GM12878 (cell line): ENCODE measurements around the gene APC2. TPM values are rescaled to one million over a fixed set of nuclear protein-coding genes. Genes with fewer than 3 reads are reported as not detected.
"Not testable (repeated sequence)": the region's sequence is repeated elsewhere in the genome, so short reads cannot be mapped to it uniquely, and the experiment has no call there.

ENCODE experiments used
- ATAC-seq: fragments of 200-7000 bp; cut with Tn5 transposase; 3 replicates; pipeline ENCODE4 v1.9.1; 2020; ENCODE audit warnings: mild to moderate bottlenecking, moderate library complexity
- BruUV-seq: library from RNA; stranded (reverse); fragments of 400-500 nt; replicated peaks from 2 replicates; lab custom pipeline; 2021; lab: Mats Ljungman, UMichigan
- CTCF ChIA-PET: fragments of 300-600 bp; sonication (Branson Sonifier 250); formaldehyde crosslinking; extraction: SDS; loops from one replicate; lab custom pipeline; 2021; ENCODE audit warnings: inconsistent platforms; lab: Yijun Ruan, JAX
- POLR2A ChIA-PET: fragments of 350-600 bp; formaldehyde crosslinking; extraction: SDS; loops from one replicate; lab custom pipeline; 2021; ENCODE audit warnings: inconsistent platforms; lab: Charles Lee
- RAD21 ChIA-PET: fragments of 300-600 bp; sonication (Branson Sonifier 250); formaldehyde crosslinking; loops from one replicate; lab custom pipeline; 2023; ENCODE audit warnings: antibody characterized with exemption; ENCODE audit not compliant: unreplicated experiment; lab: Charles Lee
- SMC1A ChIA-PET: fragments of 300-600 bp; sonication (Branson Sonifier 250); formaldehyde crosslinking; loops from one replicate; lab custom pipeline; 2023; ENCODE audit not compliant: unreplicated experiment, uncharacterized antibody; lab: Charles Lee
- DNase-seq: peaks from one replicate; pipeline ENCODE4 v3.0.0-alpha.2; 2011; ENCODE audit warnings: low read depth, low spot score
- FAIRE-seq: peaks from 3 replicates; lab custom pipeline; 2011; peaks lifted over from hg19 to GRCh38; lab: Jason Lieb, UNC
- H2AFZ ChIP-seq: 2 replicates; pipeline ENCODE4 v1.6.0; 2011; ENCODE audit warnings: low read depth, low read length, control low read depth; ENCODE audit not compliant: control insufficient read depth
- H3K27ac ChIP-seq: 2 replicates; pipeline ENCODE4 v1.5.1; 2011; ENCODE audit warnings: control low read depth; ENCODE audit not compliant: control insufficient read depth, insufficient read depth
- H3K27me3 ChIP-seq, 2 experiments: replicated peaks in 1 of 2; 2 replicates each; pipeline versions ENCODE4 v1.6.0 to v1.6.1; 2011; ENCODE audit warnings: low read length in 1 of 2; ENCODE audit not compliant: control insufficient read depth in 2 of 2, insufficient read depth in 2 of 2
- H3K36me3 ChIP-seq, 2 experiments: 2 replicates each; pipeline ENCODE4 v1.5.1; 2011; ENCODE audit warnings: low read length in 1 of 2; ENCODE audit not compliant: control insufficient read depth in 2 of 2, insufficient read depth in 2 of 2
- H3K4me1 ChIP-seq: 2 replicates; pipeline ENCODE4 v1.6.1; 2011; ENCODE audit warnings: mild to moderate bottlenecking, low read length, moderate library complexity, mixed read lengths; ENCODE audit not compliant: control insufficient read depth, insufficient read depth
- H3K4me2 ChIP-seq: 2 replicates; pipeline ENCODE4 v1.6.0; 2011; ENCODE audit warnings: control low read depth; ENCODE audit not compliant: control insufficient read depth, insufficient read depth
- H3K4me3 ChIP-seq: fragments of 200-600 bp; sonication (generic); 2 replicates; pipeline ENCODE4 v1.5.1; 2016
- H3K79me2 ChIP-seq: 2 replicates; pipeline ENCODE4 v1.6.0; 2011; ENCODE audit warnings: low read length; ENCODE audit not compliant: control insufficient read depth, insufficient read depth
- H3K9ac ChIP-seq: 2 replicates; pipeline ENCODE4 v1.8.0; 2011; ENCODE audit warnings: low read length, control low read depth, mixed read lengths; ENCODE audit not compliant: control insufficient read depth, insufficient read depth
- H3K9me3 ChIP-seq: replicated peaks from 3 replicates; pipeline ENCODE4 v1.5.1; 2011; ENCODE audit warnings: mild to moderate bottlenecking, low read length; ENCODE audit not compliant: control insufficient read depth, insufficient read depth
- H4K20me1 ChIP-seq: 2 replicates; pipeline ENCODE4 v1.6.0; 2011; ENCODE audit not compliant: control insufficient read depth, insufficient read depth
- RB1 ChIP-seq: fragments of 450-650 bp; formaldehyde crosslinking; IDR thresholded peaks from 2 replicates; pipeline ENCODE4 v1.6.1; 2017; ENCODE audit warnings: mild to moderate bottlenecking, borderline replicate concordance
- SMARCA5 ChIP-seq: fragments of 450-650 bp; IDR thresholded peaks from 2 replicates; pipeline ENCODE4 v1.6.1; 2017; ENCODE audit warnings: mild to moderate bottlenecking
- TCF3 ChIP-seq: IDR thresholded peaks from 2 replicates; pipeline ENCODE4 v1.6.1; 2012; ENCODE audit warnings: low read depth, mild to moderate bottlenecking, low read length, borderline replicate concordance; ENCODE audit not compliant: insufficient read depth
- WGBS: methylation state at CpG from one replicate; pipeline ENCODE4 v1.1.6; 2016; ENCODE audit warnings: low lambda C conversion rate; ENCODE audit not compliant: insufficient replicate concordance, insufficient coverage; ENCODE audit errors: missing lambda C conversion rate; 5-methylcytosine and 5-hydroxymethylcytosine counted together
- in situ Hi-C: fragments of 300-500 bp; cut with MboI; formaldehyde crosslinking; loops from 9 replicates; pipeline ENCODE4 v1.14.3; 2018; ENCODE audit warnings: mixed read lengths
- intact Hi-C: fragments of 100-400 bp; cut with micrococcal nuclease; formaldehyde crosslinking; loops from one replicate; pipeline ENCODE4 v1.14.2; 2022; ENCODE audit not compliant: unreplicated experiment
- polyA plus RNA-seq, 11 experiments: library from polyadenylated mRNA; depleted of rRNA in 4 of 11; unstranded in 6 of 11; stranded (reverse) in 5 of 11; fragments of >200 nt; fragmentation: Nextera tagmentation in 4 of 11; fragmentation: Illumina TruSeq in 1 of 11; extraction: Ambion mirVana in 4 of 11; extraction: Trizol in 1 of 11; gene quantifications; 1 replicate in 1 of 11; 2 replicates in 10 of 11; pipeline versions ENCODE4 v1.2.1 to v1.2.3, GENCODE V29; 2011 to 2016; ENCODE audit warnings: inconsistent platforms in 2 of 11, missing spikeins in 2 of 11, low read depth in 1 of 11
- total RNA-seq, 4 experiments: library from RNA; depleted of rRNA in 3 of 4; stranded (reverse); fragments of >200 nt in 3 of 4; fragmentation: Illumina TruSeq in 1 of 4; extraction: Trizol in 1 of 4; gene quantifications; 2 replicates each; pipeline versions ENCODE4 v1.2.1 to v1.2.3, GENCODE V29; 2013 to 2021
- TF ChIP-seq, protein P1 (sequence below): fragments of 450-650 bp; IDR thresholded peaks from 2 replicates; pipeline ENCODE4 v1.6.1; 2017; ENCODE audit warnings: mild to moderate bottlenecking

The APC2 gene
- total and polyA plus RNA-seq, 10 of the 15 experiments (the other 5 are each of a cell fraction or from before 2014, with no cell fraction given), result under 0.01 to 0.73 (median 0.04) TPM; not detected in 5

DNA sequence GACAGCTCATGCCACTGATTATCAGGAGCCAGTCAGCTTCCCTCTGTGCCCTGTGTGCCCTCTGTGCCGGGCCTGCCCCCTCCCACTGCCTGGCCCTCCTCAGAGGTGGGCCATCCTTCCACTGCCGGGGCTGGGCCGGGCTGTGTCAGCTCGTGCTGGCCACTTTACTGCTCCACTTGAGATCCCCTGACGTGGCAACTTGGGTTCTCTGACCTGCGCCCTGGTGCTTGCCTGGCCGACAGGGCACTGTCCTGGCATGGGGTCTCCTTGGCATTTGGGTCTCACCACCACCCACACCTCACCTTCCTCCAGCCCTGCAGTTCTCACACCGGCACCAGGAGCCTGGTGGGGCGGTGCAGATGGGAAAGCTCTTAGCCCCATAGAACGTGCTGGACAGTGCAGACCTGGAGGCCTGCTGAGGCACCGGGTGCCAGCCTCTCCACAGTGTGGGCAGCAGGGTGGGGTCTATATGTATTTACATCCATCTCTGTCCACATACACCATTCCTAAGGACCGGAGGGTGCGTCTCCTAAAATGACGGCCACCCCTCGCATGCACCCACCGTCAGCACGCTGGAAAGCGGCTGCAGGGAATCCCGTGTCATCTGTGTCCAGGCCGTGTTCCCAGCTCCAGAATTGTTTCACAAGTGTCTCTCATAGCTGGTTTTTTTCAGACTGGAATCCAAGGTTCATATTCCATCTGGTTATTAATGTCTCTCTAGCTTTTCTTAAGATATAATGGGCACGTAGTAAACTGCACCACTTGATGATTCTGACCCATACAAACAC lies 30.8 kb upstream of the APC2 start:
- ChIA-PET RAD21 (no interaction called here), CTCF (no interaction called here)
- peaks cover 39% of the 10 kb centered on the region for H3K79me2 ChIP-seq
- no peak for DNase-seq
- peaks cover 6% of the 10 kb centered on the region for H3K4me1 ChIP-seq
- no peaks in the 10 kb centered on the region for H3K9me3 ChIP-seq
- H4K20me1 ChIP-seq, result peaks cover 9% of the 10 kb centered on the region
- H3K4me3 ChIP-seq, result no peak overlapping the region
- peaks cover 23 to 50% of the 10 kb centered on the region in 2 experiments; a peak in 3 of 4 replicates for H3K36me3 ChIP-seq
- H3K27ac ChIP-seq, result no peak overlapping the region
- TF ChIP-seq SMARCA5 (no peak), RB1 (no peak)
- TF ChIP-seq, protein P1, sequence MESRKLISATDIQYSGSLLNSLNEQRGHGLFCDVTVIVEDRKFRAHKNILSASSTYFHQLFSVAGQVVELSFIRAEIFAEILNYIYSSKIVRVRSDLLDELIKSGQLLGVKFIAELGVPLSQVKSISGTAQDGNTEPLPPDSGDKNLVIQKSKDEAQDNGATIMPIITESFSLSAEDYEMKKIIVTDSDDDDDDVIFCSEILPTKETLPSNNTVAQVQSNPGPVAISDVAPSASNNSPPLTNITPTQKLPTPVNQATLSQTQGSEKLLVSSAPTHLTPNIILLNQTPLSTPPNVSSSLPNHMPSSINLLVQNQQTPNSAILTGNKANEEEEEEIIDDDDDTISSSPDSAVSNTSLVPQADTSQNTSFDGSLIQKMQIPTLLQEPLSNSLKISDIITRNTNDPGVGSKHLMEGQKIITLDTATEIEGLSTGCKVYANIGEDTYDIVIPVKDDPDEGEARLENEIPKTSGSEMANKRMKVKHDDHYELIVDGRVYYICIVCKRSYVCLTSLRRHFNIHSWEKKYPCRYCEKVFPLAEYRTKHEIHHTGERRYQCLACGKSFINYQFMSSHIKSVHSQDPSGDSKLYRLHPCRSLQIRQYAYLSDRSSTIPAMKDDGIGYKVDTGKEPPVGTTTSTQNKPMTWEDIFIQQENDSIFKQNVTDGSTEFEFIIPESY, result no peak
- TF ChIP-seq, all 136 proteins: peak for 0
- intact Hi-C loops (no loop called here), in situ Hi-C loops (no loop called here)
- Histone ChIP-seq H3K4me2 (no peak overlapping the region), H3K27me3 (no peaks in the 10 kb centered on the region), H3K9ac (no peak overlapping the region), H2AFZ (no peak overlapping the region)
- POLR2A ChIA-PET, result no interaction called here
- SMC1A ChIA-PET, result interaction anchor here (0.6 kb wide), 1 partner anchor 14 kb away, joined by 3 read pairs; no protein-coding TSS in a partner anchor
- ATAC-seq (no peak), FAIRE-seq (no peak)
- BruUV-seq, result no TSS peak
- WGBS, result 94% methylated on average over 21 of the region's 21 CpGs

GRCh38 chr19:1420085-1420484 lies 29.8 kb upstream of the APC2 start:
- ATAC-seq, H3K4me1 ChIP-seq, in situ Hi-C loops, BruUV-seq, SMC1A ChIA-PET, DNase-seq, H3K4me3 ChIP-seq, H3K27me3 ChIP-seq, H4K20me1 ChIP-seq, CTCF ChIA-PET, FAIRE-seq, intact Hi-C loops, H3K9ac ChIP-seq, H3K9me3 ChIP-seq, H2AFZ ChIP-seq, RAD21 ChIA-PET, H3K27ac ChIP-seq, H3K4me2 ChIP-seq: not testable (repeated sequence)
- peaks cover 23 to 55% of the 10 kb centered on the region in 2 experiments; a peak in 3 of 4 replicates for H3K36me3 ChIP-seq
- 95% methylated on average over 23 of the region's 43 CpGs for WGBS
- H3K79me2 ChIP-seq, result peaks cover 32% of the 10 kb centered on the region
- 0 out of 2 replicates have a peak, but pooled peaks have one; percentile 6 for TF ChIP-seq TCF3
- POLR2A ChIA-PET, result interaction anchor here (0.6 kb wide), 1 partner anchor 24 kb away, joined by 5 read pairs; no protein-coding TSS in a partner anchor
